SHP77 treated with DMSO at 0.1 percent for 48 hours (cell line): Measurements from ENCODE around the gene STPG3.
"Not testable (repeated sequence)": the region's sequence is repeated elsewhere in the genome, so short reads cannot be mapped to it uniquely, and the experiment has no call there.

Source experiments
- DNase-seq: peaks from one replicate; lab custom pipeline; 2025; lab: John Stamatoyannopoulos, UW

Gene STPG3

GRCh38 chr9:137245450-137246421 lies 5.3 kb upstream of the STPG3 start:
- DNase-seq: no peak

- no peak for DNase-seq
Observed at GRCh38 chr9:137247135-137247915, 3.8 kb upstream of the STPG3 start.

GRCh38 chr9:137247916-137248175 lies 3.2 kb upstream of the STPG3 start:
- no peak for DNase-seq

GRCh38 chr9:137250329-137251193 lies 525 bp upstream of the STPG3 start:
- DNase-seq: no peak

- DNase-seq: no peak
Observed at GRCh38 chr9:137251490-137252268, 593 bp downstream of the STPG3 start.

GRCh38 chr9:137252555-137253506 lies 1.7 kb downstream of the STPG3 start:
- no peak for DNase-seq

GRCh38 chr9:137253717-137254623 lies 2.9 kb downstream of the STPG3 start:
- DNase-seq: no peak

- DNase-seq: peak; percentile 65
Observed at GRCh38 chr9:137254624-137255447, 3.8 kb downstream of the STPG3 start, which contains the start of gene NELFB. Gene NELFB, plus strand, starts transcription at chr9:137255327.

- DNase-seq: no peak
Observed at GRCh38 chr9:137255448-137256114, 4.5 kb downstream of the STPG3 start.

- no peak for DNase-seq
Observed at GRCh38 chr9:137256362-137256761, 5.3 kb downstream of the STPG3 start.

- no peak for DNase-seq
Observed at GRCh38 chr9:137256856-137257255, 5.8 kb downstream of the STPG3 start.

GRCh38 chr9:137262173-137262908 lies 11.3 kb downstream of the STPG3 start:
- DNase-seq: not testable (repeated sequence)

GRCh38 chr9:137262909-137263285 lies 11.8 kb downstream of the STPG3 start:
- DNase-seq: no peak

GRCh38 chr9:137263506-137263905 lies 12.4 kb downstream of the STPG3 start:
- DNase-seq: no peak

- no peak for DNase-seq
Observed at GRCh38 chr9:137264067-137264466, 13.0 kb downstream of the STPG3 start.

GRCh38 chr9:137265496-137266161 lies 14.5 kb downstream of the STPG3 start:
- DNase-seq: no peak

GRCh38 chr9:137266162-137266527 lies 15.1 kb downstream of the STPG3 start:
- DNase-seq: no peak
